ENCODE measurements around the gene NUP93.

DNA sequence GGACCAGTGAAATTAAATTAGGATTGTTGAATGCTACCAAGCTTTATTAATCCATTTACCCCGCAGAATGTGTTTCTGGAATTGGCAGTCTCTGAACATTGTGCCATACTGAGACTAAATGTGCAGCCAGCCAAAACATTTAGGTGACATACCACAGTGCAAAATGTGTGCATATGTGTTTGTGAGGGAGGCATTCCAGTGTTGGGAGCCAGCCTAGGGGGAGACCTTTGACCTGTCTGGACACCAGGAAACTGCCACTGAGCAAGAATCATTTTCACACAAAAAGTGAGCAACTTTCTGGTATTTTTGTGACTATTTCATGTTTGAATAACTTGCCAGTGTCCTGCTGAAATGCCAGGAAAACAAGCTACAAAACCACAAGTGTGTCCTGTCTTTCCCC lies 70.4 kb downstream of the NUP93 start:
- TF ChIP-seq, protein P1, sequence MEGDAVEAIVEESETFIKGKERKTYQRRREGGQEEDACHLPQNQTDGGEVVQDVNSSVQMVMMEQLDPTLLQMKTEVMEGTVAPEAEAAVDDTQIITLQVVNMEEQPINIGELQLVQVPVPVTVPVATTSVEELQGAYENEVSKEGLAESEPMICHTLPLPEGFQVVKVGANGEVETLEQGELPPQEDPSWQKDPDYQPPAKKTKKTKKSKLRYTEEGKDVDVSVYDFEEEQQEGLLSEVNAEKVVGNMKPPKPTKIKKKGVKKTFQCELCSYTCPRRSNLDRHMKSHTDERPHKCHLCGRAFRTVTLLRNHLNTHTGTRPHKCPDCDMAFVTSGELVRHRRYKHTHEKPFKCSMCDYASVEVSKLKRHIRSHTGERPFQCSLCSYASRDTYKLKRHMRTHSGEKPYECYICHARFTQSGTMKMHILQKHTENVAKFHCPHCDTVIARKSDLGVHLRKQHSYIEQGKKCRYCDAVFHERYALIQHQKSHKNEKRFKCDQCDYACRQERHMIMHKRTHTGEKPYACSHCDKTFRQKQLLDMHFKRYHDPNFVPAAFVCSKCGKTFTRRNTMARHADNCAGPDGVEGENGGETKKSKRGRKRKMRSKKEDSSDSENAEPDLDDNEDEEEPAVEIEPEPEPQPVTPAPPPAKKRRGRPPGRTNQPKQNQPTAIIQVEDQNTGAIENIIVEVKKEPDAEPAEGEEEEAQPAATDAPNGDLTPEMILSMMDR (IDR thresholded peaks at IDR 0.05; ENCODE audit: low read depth, low read length), result no peak
- no peak for TF ChIP-seq POLR2A (IDR thresholded peaks at IDR 0.05; ENCODE audit: extremely low read depth, insufficient read length)
